CD4-positive, alpha-beta T cell treated with Interleukin-2 at 100 ng/mL for 4 hours (primary cell): ENCODE data around the gene CEACAM7.
"Not testable (repeated sequence)": the region's sequence is repeated elsewhere in the genome, so short reads cannot be mapped to it uniquely, and the experiment has no call there.

Experiments used
- DNase-seq: peaks from one replicate; pipeline ENCODE4 v3.0.0-alpha.2; 2020; ENCODE audit warnings: low spot score

The CEACAM7 gene

GRCh38 chr19:41688098-41688497, at the start of gene CEACAM7:
Gene CEACAM7, minus strand, starts transcription at chr19:41688270. Its CDS starts 105 bp downstream, at chr19:41688165.
- no peak for DNase-seq

DNA sequence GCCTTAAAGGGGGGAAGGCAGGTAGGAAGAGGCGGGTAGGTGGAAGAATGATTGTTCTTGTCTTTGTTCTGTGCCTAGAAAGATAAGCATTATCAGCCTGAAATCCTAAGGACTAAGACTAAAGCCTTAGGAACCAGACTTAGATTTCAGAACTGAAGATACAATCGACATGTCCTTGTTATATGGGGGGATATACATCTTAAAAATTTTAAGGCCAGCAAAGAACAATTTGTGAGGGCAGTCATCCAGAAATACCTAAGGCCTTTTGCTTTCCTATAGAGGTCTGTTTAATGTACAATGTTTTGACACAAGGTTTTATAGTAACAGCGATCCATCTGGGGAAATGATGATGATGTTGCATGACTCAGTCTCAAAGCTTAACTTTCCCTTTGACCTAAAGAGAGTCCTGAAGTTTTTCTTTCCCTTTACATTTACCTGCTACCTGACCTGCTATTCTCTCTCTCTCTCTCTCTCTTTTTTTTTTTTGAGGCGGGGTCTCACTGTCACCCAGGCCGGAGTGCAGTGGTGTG, 47.1 kb upstream of the CEACAM7 start:
- no peak for DNase-seq

DNA sequence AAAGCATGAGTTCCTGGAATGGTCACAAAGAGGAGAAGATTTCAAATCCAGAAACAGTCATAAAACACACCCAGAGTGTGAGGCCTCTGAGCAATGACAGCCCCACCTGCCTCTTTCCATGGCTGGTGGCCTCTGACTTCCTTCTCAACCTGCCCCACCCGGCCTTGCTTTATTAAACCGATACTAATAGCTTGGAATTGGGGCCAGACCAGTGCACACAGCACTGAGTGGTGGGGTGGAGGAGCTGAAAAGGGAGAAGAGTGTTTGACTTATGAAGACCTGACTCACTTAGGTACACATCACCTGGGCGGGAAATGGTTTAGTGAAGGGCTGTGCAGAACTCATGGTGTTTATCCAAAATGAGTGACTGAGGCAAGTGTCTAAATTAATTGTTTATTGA, 46.5 kb upstream of the CEACAM7 start:
- no peak for DNase-seq

- no peak for DNase-seq
Measured at GRCh38 chr19:41734156-41734555, 46.1 kb upstream of the CEACAM7 start.

DNA sequence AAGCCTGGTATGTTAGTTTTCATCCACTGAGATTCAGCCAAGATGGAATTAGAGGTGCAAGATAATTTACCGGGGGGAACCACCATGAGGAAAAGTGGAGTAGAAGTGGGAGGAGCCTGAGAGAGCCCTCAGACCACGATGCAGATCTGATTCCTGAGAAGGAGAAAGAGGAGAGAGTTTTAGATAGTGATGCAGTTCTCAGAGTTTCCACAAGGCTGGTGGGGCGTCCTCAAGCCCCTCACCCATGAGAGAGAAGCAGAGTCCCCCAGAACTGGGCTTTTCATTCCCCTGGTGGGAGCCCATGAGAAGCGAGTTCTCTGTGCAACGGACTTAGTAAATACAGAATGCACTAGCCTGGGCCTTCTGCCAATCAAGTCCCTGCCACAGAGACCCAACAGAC, 38.4 kb upstream of the CEACAM7 start:
- no peak for DNase-seq

DNA sequence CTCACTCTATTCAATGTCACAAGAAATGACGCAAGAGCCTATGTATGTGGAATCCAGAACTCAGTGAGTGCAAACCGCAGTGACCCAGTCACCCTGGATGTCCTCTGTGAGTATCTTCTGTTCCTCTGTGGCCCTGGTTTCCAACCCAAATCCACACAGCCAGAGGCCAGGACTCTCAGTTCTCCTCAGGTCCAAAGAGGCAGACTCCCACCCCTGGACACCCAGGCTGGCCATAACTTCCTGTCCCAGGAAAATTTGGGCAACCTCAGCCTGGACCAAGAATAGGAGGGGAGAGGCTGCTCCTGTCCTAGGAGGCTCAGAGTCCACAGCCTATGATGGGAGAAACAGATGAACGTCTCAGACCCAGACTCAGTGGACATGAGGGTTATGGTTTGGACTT, 32.0 kb upstream of the CEACAM7 start:
- DNase-seq = no peak

DNA sequence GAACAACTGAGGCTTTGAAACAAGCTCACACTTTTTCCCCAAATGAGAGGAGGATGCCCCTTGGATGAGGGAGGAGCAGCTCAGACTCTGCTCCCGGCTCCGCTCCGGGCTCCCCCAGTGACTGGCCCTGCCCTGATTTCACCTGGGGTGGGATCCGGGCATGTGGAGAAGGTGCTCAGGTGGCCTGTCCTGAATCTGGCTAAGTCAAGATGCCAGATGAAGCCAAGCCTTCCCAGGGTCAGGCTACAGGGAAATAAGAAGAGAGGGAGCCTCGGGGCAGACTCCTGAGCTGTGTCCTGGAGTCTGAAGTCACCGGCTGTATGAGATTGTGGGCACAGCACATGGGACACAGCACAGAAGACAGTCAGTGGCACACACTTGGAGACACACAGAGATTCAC, 30.7 kb upstream of the CEACAM7 start:
- DNase-seq = no peak

- no peak for DNase-seq
Measured at GRCh38 chr19:41714598-41714997, 26.5 kb upstream of the CEACAM7 start.

DNA sequence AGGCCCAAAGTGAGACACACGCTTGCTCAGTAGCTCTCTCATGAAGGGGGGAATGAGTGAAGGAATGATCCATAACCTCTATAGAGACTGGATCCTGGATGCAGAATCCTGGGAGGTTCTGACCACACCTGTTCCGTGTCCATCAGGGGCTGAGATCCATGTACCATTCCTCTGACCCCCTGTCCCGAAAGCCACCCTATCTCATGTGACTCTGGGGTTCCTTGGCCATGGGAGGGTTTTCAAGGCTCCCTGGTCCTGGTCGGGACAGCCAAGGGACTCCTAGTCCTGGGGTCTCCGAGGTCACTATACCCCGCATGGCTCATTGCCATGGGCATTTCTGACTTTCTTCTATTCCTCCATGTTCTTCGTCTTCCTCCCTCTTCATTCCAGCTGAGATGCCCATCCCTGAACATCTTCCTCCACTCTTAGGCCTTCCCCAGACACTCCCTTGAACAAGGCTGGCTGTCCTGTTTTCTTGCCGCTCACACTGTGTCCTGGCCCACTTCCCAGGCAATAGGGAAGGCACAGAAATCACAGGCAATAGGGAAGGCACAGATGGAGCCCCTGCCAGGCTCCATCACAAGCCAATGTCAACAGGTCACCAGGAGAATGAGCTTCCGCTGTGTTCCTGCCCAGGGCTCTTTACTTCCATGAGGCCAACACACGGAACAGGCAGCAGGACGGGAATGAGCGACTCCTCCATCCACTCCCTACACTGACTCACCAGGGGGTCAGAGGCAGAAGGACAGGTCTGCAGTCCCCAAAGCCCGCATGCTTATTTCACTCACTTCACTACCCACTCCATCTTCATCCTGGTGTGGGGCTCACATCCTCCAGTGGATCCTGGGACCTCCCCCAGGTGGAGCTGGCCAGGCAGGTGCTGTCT, 23.5 kb upstream of the CEACAM7 start:
- DNase-seq = no peak

DNA sequence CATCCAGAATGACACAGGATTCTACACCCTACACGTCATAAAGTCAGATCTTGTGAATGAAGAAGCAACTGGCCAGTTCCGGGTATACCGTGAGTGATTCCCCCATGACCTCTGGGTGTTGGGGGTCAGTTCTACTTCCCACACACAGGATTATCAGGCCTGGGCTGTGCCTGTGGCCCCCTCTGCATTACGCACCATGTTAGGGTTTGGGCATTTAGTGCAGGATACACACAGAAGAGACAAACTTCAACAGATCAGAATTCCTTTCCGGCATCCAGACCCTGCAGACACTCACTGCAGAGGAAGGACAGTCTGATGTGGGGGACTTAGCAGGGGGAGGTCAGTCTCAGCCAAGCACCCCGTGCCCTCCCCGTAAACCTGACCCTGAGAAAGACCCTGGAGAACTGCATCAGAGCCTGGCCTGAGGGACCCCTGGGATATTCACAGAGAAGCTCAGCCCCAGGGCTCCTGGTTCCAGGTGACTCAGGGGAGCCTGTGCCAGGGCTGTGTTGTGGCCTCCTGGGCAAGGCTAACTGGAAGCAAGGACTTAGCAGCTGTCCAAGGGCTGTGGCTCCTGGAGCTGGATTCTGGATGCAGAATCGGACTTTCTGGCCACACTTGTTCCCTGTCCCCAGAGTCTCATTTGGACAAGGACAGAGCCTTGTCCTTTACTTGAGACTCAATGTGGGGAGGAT, 22.0 kb upstream of the CEACAM7 start:
- DNase-seq = no peak

DNA sequence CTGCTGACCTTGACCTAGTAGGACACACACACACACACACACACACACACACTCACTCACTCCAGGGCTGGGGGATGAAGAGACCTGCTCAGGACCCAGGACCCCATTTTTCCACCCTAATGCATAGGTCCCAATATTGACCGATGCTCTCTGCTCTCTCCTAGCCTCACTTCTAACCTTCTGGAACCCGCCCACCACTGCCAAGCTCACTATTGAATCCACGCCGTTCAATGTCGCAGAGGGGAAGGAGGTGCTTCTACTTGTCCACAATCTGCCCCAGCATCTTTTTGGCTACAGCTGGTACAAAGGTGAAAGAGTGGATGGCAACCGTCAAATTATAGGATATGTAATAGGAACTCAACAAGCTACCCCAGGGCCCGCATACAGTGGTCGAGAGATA, 21.4 kb upstream of the CEACAM7 start:
- DNase-seq = not testable (repeated sequence)

GRCh38 chr19:41708481-41708880, 20.4 kb upstream of the CEACAM7 start, which contains the start of gene CEACAM5:
Gene CEACAM5, plus strand, starts transcription at chr19:41708626. Its CDS starts 106 bp downstream, at chr19:41708732.
- DNase-seq = no peak

DNA sequence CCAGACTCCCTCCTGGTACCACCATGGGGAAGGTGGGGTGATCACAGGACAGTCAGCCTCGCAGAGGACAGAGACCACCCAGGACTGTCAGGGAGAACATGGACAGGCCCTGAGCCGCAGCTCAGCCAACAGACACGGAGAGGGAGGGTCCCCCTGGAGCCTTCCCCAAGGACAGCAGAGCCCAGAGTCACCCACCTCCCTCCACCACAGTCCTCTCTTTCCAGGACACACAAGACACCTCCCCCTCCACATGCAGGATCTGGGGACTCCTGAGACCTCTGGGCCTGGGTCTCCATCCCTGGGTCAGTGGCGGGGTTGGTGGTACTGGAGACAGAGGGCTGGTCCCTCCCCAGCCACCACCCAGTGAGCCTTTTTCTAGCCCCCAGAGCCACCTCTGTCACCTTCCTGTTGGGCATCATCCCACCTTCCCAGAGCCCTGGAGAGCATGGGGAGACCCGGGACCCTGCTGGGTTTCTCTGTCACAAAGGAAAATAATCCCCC, 19.9 kb upstream of the CEACAM7 start:
- DNase-seq = no peak

GRCh38 chr19:41707502-41707812, 19.4 kb upstream of the CEACAM7 start:
- DNase-seq = no peak

DNA sequence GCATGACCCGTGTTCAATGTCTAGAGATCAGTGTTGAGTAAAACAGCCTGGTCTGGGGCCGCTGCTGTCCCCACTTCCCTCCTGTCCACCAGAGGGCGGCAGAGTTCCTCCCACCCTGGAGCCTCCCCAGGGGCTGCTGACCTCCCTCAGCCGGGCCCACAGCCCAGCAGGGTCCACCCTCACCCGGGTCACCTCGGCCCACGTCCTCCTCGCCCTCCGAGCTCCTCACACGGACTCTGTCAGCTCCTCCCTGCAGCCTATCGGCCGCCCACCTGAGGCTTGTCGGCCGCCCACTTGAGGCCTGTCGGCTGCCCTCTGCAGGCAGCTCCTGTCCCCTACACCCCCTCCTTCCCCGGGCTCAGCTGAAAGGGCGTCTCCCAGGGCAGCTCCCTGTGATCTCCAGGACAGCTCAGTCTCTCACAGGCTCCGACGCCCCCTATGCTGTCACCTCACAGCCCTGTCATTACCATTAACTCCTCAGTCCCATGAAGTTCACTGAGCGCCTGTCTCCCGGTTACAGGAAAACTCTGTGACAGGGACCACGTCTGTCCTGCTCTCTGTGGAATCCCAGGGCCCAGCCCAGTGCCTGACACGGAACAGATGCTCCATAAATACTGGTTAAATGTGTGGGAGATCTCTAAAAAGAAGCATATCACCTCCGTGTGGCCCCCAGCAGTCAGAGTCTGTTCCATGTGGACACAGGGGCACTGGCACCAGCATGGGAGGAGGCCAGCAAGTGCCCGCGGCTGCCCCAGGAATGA, 18.9 kb upstream of the CEACAM7 start:
- DNase-seq = peak; percentile 62

GRCh38 chr19:41705393-41706174, 17.5 kb upstream of the CEACAM7 start:
- DNase-seq = no peak

DNA sequence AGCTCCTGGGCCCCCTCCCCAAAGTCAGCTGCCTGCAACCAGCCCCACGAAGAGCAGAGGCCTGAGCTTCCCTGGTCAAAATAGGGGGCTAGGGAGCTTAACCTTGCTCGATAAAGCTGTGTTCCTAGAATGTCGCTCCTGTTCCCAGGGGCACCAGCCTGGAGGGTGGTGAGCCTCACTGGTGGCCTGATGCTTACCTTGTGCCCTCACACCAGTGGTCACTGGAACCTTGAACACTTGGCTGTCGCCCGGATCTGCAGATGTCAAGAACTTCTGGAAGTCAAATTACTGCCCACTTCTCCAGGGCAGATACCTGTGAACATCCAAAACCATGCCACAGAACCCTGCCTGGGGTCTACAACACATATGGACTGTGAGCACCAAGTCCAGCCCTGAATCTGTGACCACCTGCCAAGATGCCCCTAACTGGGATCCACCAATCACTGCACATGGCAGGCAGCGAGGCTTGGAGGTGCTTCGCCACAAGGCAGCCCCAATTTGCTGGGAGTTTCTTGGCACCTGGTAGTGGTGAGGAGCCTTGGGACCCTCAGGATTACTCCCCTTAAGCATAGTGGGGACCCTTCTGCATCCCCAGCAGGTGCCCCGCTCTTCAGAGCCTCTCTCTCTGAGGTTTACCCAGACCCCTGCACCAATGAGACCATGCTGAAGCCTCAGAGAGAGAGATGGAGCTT, 15.7 kb upstream of the CEACAM7 start:
- DNase-seq = no peak

DNA sequence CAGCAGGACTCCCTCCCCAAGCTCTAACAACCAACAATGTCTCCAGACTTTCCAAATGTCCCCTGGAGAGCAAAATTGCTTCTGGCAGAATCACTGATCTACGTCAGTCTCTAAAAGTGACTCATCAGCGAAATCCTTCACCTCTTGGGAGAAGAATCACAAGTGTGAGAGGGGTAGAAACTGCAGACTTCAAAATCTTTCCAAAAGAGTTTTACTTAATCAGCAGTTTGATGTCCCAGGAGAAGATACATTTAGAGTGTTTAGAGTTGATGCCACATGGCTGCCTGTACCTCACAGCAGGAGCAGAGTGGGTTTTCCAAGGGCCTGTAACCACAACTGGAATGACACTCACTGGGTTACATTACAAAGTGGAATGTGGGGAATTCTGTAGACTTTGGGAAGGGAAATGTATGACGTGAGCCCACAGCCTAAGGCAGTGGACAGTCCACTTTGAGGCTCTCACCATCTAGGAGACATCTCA, 14.1 kb upstream of the CEACAM7 start:
- DNase-seq = no peak

GRCh38 chr19:41701401-41702075, 13.5 kb upstream of the CEACAM7 start:
- no peak for DNase-seq
